HCT116 (cell line): ENCODE results near the gene CD300LB. TPM values are rescaled to one million over a fixed set of nuclear protein-coding genes. Genes with fewer than 3 reads are reported as not detected.

Experiments
- ATAC-seq: fragments of 200-7000 bp; cut with Tn5 transposase; 2 replicates; pipeline ENCODE4 v1.9.1; 2020; ENCODE audit warnings: mild to moderate bottlenecking, moderate library complexity
- BruUV-seq: library from RNA; stranded (reverse); fragments of 400-500 nt; replicated peaks from 2 replicates; lab custom pipeline; 2021; lab: Mats Ljungman, UMichigan
- CTCF ChIA-PET: fragments of 300-600 bp; sonication (Branson Sonifier 250); formaldehyde crosslinking; loops from one replicate; lab custom pipeline; 2021; ENCODE audit warnings: antibody characterized with exemption; lab: Charles Lee
- POLR2A ChIA-PET: fragments of 300-600, 350-600 bp; sonication (Branson Sonifier 250); formaldehyde crosslinking; loops from one replicate; lab custom pipeline; 2021; ENCODE audit warnings: antibody characterized with exemption; lab: Charles Lee
- RAD21 ChIA-PET, 2 experiments: fragments of 300-600 bp; sonication (Branson Sonifier 250); formaldehyde crosslinking; loops; one replicate each; lab custom pipeline; 2023; ENCODE audit warnings: low total read pairs in 2 of 2; ENCODE audit not compliant: uncharacterized antibody in 2 of 2, unreplicated experiment in 2 of 2, low non-redundant PET in 1 of 2; lab: Charles Lee
- DNase-seq: peaks from one replicate; pipeline ENCODE4 v3.0.0-alpha.2; 2010; ENCODE audit warnings: low read depth, low spot score
- H2AFZ ChIP-seq: fragments of 200-600 bp; shearing (Covaris generic), sonication (generic); 2 replicates; pipeline ENCODE4 v1.6.1; 2017; ENCODE audit warnings: low read depth, mixed run types, mixed read lengths, antibody characterized with exemption, low read length; ENCODE audit not compliant: poor library complexity, severe bottlenecking
- H3K27ac ChIP-seq: 2 replicates; pipeline ENCODE4 v1.5.1; 2012; ENCODE audit warnings: low read depth, low read length
- H3K27me3 ChIP-seq: fragments of 200-600 bp; sonication (generic); 2 replicates; pipeline ENCODE4 v1.6.1; 2016; ENCODE audit warnings: mixed run types, low read length, mixed read lengths; ENCODE audit not compliant: insufficient read depth
- H3K36me3 ChIP-seq, 2 experiments: fragments of 200-500 bp in 1 of 2; fragments of 200-600 bp in 1 of 2; sonication (Bioruptor generic) in 1 of 2; sonication (generic) in 1 of 2; 2 replicates each; pipeline versions ENCODE4 v1.5.1 to v1.6.1; 2014 to 2016; ENCODE audit warnings: low read length in 2 of 2, inconsistent platforms in 1 of 2, mixed read lengths in 1 of 2, mixed run types in 1 of 2; ENCODE audit not compliant: insufficient read depth in 2 of 2, control insufficient read depth in 1 of 2
- H3K4me1 ChIP-seq, 2 experiments: fragments of 200-600 bp in 1 of 2; sonication (generic) in 1 of 2; 2 replicates each; pipeline versions ENCODE4 v1.5.1 to v1.6.1; 2012 to 2017; ENCODE audit warnings: low read length in 2 of 2, inconsistent platforms in 1 of 2, mild to moderate bottlenecking in 1 of 2, mixed read lengths in 1 of 2, mixed run types in 1 of 2, moderate library complexity in 1 of 2; ENCODE audit not compliant: insufficient read depth in 2 of 2, control insufficient read depth in 1 of 2
- H3K4me2 ChIP-seq: fragments of 200-600 bp; sonication (generic); 2 replicates; pipeline ENCODE4 v1.6.1; 2017; ENCODE audit warnings: mixed run types, low read length, mixed read lengths
- H3K4me3 ChIP-seq, 2 experiments: fragments of 200-600 bp in 1 of 2; sonication (generic) in 1 of 2; replicated peaks in 1 of 2; 2 replicates each; pipeline ENCODE4 v1.5.1; 2011 to 2016; ENCODE audit warnings: low read length in 2 of 2, control low read depth in 1 of 2, low read depth in 1 of 2, mild to moderate bottlenecking in 1 of 2, mixed read lengths in 1 of 2, mixed run types in 1 of 2
- H3K79me2 ChIP-seq: fragments of 200-600 bp; sonication (generic); 2 replicates; pipeline ENCODE4 v1.6.1; 2017; ENCODE audit warnings: mild to moderate bottlenecking, mixed run types, low read length, moderate library complexity, mixed read lengths; ENCODE audit not compliant: insufficient read depth
- H3K9ac ChIP-seq: fragments of 200-600 bp; sonication (generic); 2 replicates; pipeline ENCODE4 v1.6.1; 2016; ENCODE audit warnings: low read length, mixed read lengths
- H3K9me2 ChIP-seq: fragments of 200-600 bp; sonication (generic), shearing (Covaris generic); 2 replicates; pipeline ENCODE4 v1.6.1; 2017; ENCODE audit warnings: mixed run types, mild to moderate bottlenecking, moderate library complexity; ENCODE audit not compliant: insufficient read depth
- H3K9me3 ChIP-seq, 2 experiments: fragments of 200-500 bp in 1 of 2; fragments of 200-600 bp in 1 of 2; sonication (Bioruptor generic) in 1 of 2; sonication (generic) in 1 of 2; 2 replicates each; pipeline ENCODE4 v1.6.1; 2014 to 2017; ENCODE audit warnings: low read length in 2 of 2, mixed read lengths in 2 of 2, inconsistent platforms in 1 of 2, low read depth in 1 of 2, mild to moderate bottlenecking in 1 of 2, mixed run types in 1 of 2, moderate library complexity in 1 of 2; ENCODE audit not compliant: control insufficient read depth in 1 of 2, insufficient read depth in 1 of 2
- H4K20me1 ChIP-seq: fragments of 200-600 bp; sonication (generic), shearing (Covaris generic); 2 replicates; pipeline ENCODE4 v1.6.1; 2017; ENCODE audit warnings: mixed run types, mild to moderate bottlenecking, moderate library complexity; ENCODE audit not compliant: insufficient read depth
- ELF1 ChIP-seq: IDR thresholded peaks from 2 replicates; pipeline ENCODE4 v1.6.1; 2012; ENCODE audit warnings: low read depth, borderline replicate concordance
- SIN3A ChIP-seq: IDR thresholded peaks from 2 replicates; pipeline ENCODE4 v1.6.1; 2012; ENCODE audit warnings: low read depth
- SP1 ChIP-seq: IDR thresholded peaks from 2 replicates; pipeline ENCODE4 v1.6.1; 2012; ENCODE audit warnings: low read depth
- TCF7L2 ChIP-seq: IDR thresholded peaks from 2 replicates; pipeline ENCODE4 v1.7.0; 2011; ENCODE audit warnings: borderline replicate concordance, inconsistent platforms; ENCODE audit not compliant: insufficient read depth, insufficient read length; ENCODE audit errors: extremely low read depth
- intact Hi-C: fragments of 100-400 bp; cut with micrococcal nuclease; formaldehyde crosslinking; loops from 2 replicates; pipeline ENCODE4 v1.10.0; 2022
- total RNA-seq: library from RNA; stranded (reverse); gene quantifications from one replicate; pipeline ENCODE4 v1.2.1, GENCODE V29; 2021; ENCODE audit not compliant: unreplicated experiment
- TF ChIP-seq, protein P1 (sequence below): IDR thresholded peaks from 2 replicates; pipeline ENCODE4 v1.6.1; 2012

CD300LB gene
- total RNA-seq, 1 experiment from 2014 or later, result not detected

DNA sequence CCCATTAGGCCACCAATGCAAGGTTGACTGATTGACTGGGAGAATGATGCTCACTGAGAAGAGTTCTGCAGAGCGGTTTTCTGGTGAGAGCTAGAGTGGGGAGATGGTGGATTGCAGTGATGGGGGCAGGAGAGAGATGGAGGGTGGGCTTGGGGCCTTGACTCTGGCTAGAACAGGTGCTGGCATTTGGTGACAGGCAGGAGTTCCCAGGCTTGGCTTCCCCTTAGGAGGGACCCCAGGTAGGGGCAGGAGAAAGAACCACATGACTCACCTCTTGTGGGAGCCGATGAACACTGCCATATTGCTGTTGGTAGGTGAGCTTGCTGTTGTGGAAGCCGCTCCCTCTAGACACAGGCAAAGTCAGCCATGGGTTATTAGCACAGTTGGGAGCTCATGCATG is 8.0 kb downstream of the CD300LB start:
- H3K79me2 ChIP-seq, result no peaks in the 10 kb centered on the region
- H3K9ac ChIP-seq, result no peak overlapping the region
- peaks cover 62% of the 10 kb centered on the region for H3K27me3 ChIP-seq
- no peak for DNase-seq
- no peak overlapping the region for H3K4me2 ChIP-seq
- no peaks in the 10 kb centered on the region for H3K4me1 ChIP-seq
- no peaks in the 10 kb centered on the region for H4K20me1 ChIP-seq
- no peak overlapping the region for H3K4me3 ChIP-seq
- ATAC-seq, result no peak
- no TSS peak for BruUV-seq
- CTCF ChIA-PET, result interaction anchor here (1.1 kb wide), 1 partner anchor 10 kb away, joined by 4 read pairs; no protein-coding TSS in a partner anchor
- TF ChIP-seq SP1, result no peak
- TF ChIP-seq SIN3A, result no peak
- no peak for TF ChIP-seq TCF7L2
- TF ChIP-seq, all 23 proteins: peak for 0
- H3K36me3 ChIP-seq, result no peaks in the 10 kb centered on the region
- POLR2A ChIA-PET, result no interaction called here
- intact Hi-C loops, result no loop called here
- H3K9me2 ChIP-seq, result no peaks in the 10 kb centered on the region
- RAD21 ChIA-PET, result no interaction called here
- H3K9me3 ChIP-seq, result no peaks in the 10 kb centered on the region
- no peak overlapping the region for H3K27ac ChIP-seq
- H2AFZ ChIP-seq, result no peak overlapping the region

DNA sequence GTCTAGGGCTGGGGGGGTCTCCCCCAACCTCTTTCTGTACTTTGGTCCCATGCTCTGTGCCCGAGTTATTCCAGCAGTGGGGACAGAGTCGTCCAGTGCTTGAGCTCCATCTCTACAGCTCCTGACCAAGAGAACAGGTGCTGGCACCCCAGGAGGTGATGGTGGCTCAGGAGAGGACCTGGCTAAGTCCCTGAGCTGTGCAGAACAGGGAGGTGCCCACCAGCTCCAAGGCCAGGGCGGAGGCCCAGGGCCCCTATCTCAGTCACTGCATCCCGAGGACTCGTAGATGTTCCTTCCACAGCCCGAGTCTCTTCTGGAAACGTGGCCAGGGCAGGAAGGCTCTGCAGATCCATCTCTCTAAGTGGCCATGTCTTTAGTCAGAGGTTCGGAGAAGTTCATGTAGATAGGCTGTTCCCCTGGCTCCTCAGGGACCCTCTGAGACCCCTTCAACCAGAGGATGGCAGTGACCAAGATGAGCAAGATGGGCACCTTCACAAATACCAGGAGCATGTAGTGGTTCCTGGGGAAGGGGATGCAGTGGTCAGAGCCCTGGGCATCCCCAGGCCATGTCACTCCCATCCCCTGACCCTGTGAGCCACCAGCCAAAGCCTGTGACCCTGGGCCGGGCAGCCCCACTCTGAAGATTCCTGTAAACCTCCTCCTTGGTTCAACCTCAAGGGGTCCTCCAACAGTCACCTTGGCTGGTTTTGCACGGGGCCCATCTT is 8.7 kb downstream of the CD300LB start:
- Histone ChIP-seq H4K20me1 (no peaks in the 10 kb centered on the region), H3K9me3 (no peaks in the 10 kb centered on the region), H2AFZ (no peak overlapping the region), H3K27me3 (peaks cover 56% of the 10 kb centered on the region), H3K79me2 (no peaks in the 10 kb centered on the region), H3K4me2 (no peak overlapping the region), H3K27ac (no peak overlapping the region), H3K36me3 (no peaks in the 10 kb centered on the region), H3K9ac (no peak overlapping the region), H3K9me2 (no peaks in the 10 kb centered on the region), H3K4me1 (no peaks in the 10 kb centered on the region), H3K4me3 (no peak overlapping the region)
- no peak for DNase-seq
- no peak for ATAC-seq
- TF ChIP-seq, protein P1, sequence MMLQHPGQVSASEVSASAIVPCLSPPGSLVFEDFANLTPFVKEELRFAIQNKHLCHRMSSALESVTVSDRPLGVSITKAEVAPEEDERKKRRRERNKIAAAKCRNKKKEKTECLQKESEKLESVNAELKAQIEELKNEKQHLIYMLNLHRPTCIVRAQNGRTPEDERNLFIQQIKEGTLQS, result no peak
- TF ChIP-seq ELF1, result no peak
- no TSS peak for BruUV-seq
- POLR2A ChIA-PET, result no interaction called here
- RAD21 ChIA-PET, result no interaction called here
- intact Hi-C loops, result no loop called here
- CTCF ChIA-PET, result interaction anchor here (1.1 kb wide), 1 partner anchor 11 kb away, joined by 4 read pairs; no protein-coding TSS in a partner anchor
